ENCODE measurements around the gene BCL11B.

Gene BCL11B

DNA sequence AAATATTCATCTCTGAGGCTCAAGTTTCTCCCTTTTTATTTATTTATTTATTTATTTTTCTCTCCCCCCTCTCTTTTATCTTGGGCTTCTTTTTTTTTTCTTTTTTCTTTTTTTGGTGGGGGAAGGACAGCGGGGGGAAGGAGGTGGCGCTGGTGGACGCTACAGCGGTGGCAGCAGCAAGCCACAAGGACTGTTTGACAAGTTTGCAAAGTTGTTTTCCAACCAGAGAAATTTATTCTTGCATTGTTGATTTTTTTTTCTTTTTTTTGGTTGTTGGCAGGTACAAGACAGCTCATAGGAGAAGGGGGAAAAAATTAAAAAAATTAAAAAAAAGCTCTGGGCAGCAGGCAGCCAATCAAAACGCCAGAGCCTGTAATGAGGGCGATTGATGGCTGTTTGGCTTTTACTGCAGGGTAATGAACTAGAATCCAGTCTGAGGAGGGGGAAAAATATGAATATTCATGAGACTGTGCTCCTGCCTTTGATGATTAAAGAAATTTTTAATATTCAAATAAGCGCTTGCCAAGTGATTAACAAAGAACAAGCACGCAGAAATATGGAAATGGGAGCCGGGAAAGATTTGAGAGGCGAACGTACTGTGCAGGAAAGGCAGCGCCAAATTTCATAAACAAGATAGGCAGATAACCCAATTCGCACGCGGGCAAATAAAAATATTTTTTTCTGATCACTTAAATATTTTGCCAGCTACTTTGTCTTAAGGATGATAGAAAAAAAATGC lies 36.2 kb downstream of the BCL11B start:
- peak overlapping the region; percentile 36 for H3K4me3 ChIP-seq (ENCODE audit: extremely low read depth, insufficient read depth, low read length, poor library complexity, severe bottlenecking)
- no peaks in the 10 kb centered on the region for H3K36me3 ChIP-seq (ENCODE audit: control insufficient read depth, insufficient read depth, low read length)
- 51 to 58% methylated on average over 8 to 10 of the region's 15 CpGs for whole genome bisulfite sequencing, 2 experiments (ENCODE audit: insufficient coverage in 2 of 2)
- H3K9me3 ChIP-seq (ENCODE audit: control insufficient read depth, low read length), result no peaks in the 10 kb centered on the region
- peaks cover 47% of the 10 kb centered on the region for H3K4me1 ChIP-seq (ENCODE audit: control insufficient read depth, insufficient read depth, low read length, poor library complexity, severe bottlenecking)
- peak overlapping the region; percentile 93 for H3K27ac ChIP-seq (ENCODE audit: low read depth, low read length, severe bottlenecking)

DNA sequence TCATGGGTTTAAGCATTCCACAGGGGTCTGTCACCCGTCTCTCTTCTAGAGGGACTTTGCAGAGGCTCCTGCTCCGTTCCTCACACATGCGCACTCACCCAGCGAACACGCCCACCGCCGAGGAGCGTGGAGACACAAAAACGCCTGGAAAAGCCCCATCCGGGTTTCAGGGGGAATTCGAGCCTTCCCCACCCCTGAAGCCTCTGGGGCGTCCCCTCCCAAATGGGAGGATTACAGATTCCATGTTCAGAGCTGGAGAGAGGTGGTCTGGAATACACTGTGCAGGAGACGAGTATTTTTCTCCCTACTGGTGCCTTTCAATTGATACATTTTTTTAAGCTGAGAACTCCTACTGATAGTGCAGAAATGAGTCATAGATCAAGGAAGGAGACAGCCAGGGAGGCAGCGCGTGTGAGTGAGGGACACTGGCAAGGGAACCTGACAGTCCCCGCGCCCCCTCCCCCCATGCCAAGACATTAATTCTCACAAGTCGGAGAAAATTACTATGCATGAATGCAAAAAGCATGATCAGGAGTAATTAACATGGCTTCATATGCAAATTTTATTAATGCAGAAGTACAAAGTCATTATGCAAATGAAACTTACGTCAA lies 36.9 kb downstream of the BCL11B start:
- H3K27ac ChIP-seq (ENCODE audit: low read depth, low read length, severe bottlenecking), result peak overlapping the region; percentile 93
- H3K4me3 ChIP-seq (ENCODE audit: extremely low read depth, insufficient read depth, low read length, poor library complexity, severe bottlenecking), result peak overlapping the region; percentile 36
- WGBS, 2 experiments (ENCODE audit: insufficient coverage in 2 of 2), result 4 to 9% methylated on average over 8 to 9 of the region's 19 CpGs
- H3K4me1 ChIP-seq (ENCODE audit: control insufficient read depth, insufficient read depth, low read length, poor library complexity, severe bottlenecking), result peaks cover 46% of the 10 kb centered on the region
- no peaks in the 10 kb centered on the region for H3K36me3 ChIP-seq (ENCODE audit: control insufficient read depth, insufficient read depth, low read length)
- no peaks in the 10 kb centered on the region for H3K9me3 ChIP-seq (ENCODE audit: control insufficient read depth, low read length)

DNA sequence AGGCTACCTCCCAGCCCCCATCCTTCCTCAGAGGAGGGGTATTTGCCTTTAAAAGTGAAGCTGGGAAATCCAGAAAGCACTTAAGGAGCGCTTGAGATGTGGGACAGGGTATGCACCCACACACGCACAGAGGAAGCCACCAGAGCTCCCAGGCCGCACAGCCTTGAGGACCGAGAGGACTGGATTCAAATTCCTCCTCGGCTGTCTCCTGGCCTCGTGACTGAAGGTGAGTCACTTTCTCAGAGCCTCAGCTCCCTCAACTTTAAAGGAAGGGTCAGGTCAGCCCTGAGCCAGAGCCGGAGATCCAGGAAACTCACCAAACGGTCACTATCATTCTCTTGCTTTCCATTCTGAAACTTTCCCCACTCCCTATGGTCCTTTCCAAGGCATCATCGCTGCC lies 37.6 kb downstream of the BCL11B start:
- WGBS, 2 experiments (ENCODE audit: insufficient coverage in 2 of 2), result 55 to 61% methylated on average over 7 to 9 of the region's 9 CpGs
- peak overlapping the region; percentile 93 for H3K27ac ChIP-seq (ENCODE audit: low read depth, low read length, severe bottlenecking)
- no peak overlapping the region for H3K4me3 ChIP-seq (ENCODE audit: extremely low read depth, insufficient read depth, low read length, poor library complexity, severe bottlenecking)
- H3K4me1 ChIP-seq (ENCODE audit: control insufficient read depth, insufficient read depth, low read length, poor library complexity, severe bottlenecking), result peaks cover 53% of the 10 kb centered on the region
- no peaks in the 10 kb centered on the region for H3K9me3 ChIP-seq (ENCODE audit: control insufficient read depth, low read length)
- no peaks in the 10 kb centered on the region for H3K36me3 ChIP-seq (ENCODE audit: control insufficient read depth, insufficient read depth, low read length)

DNA sequence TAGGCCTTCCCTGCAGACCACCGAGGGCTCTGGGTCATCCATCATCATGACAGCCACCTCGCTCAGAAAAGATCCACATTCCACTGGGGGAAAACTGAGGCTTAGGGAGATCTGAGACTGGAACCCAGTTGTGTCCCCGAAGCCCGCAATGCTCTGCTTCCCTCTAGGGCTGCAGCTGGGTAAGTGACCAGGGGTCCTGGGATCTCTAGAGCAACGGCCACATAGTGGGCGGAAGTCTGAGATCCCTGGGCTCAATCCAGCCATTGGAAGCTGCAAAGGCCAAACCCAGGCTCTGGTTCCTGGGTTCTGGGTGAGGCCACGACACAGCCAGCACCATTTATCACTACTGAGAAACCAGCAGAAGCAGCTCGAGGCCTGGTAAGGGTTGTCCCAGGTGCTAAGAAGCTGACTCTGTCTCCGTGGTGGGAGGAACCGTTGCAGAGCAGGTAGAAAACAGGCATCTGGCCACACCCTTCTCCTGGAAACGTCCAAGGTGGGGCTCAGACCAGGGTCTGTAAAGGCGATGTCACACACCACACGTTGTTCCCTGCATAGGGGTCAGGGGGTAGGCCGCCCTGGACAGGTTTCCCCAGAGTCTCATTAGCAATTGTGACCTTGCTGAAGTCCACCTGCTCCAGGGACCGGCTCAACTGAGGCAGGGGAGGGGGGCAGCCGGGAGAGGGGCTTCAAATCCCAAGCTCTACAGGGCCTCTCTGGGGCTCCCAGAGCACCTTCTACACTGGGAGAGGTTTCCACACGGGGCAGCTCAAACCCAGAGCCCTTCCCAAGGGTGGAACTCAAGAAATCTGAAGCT lies 38.6 kb downstream of the BCL11B start:
- WGBS, 2 experiments (ENCODE audit: insufficient coverage in 2 of 2), result 83 to 87% methylated on average over 10 to 16 of the region's 17 CpGs
- Histone ChIP-seq H3K4me1 (ENCODE audit: control insufficient read depth, insufficient read depth, low read length, poor library complexity, severe bottlenecking) (peaks cover 53% of the 10 kb centered on the region), H3K4me3 (ENCODE audit: extremely low read depth, insufficient read depth, low read length, poor library complexity, severe bottlenecking) (no peak overlapping the region), H3K36me3 (ENCODE audit: control insufficient read depth, insufficient read depth, low read length) (no peaks in the 10 kb centered on the region), H3K9me3 (ENCODE audit: control insufficient read depth, low read length) (no peaks in the 10 kb centered on the region), H3K27ac (ENCODE audit: low read depth, low read length, severe bottlenecking) (peak overlapping the region; percentile 93)

DNA sequence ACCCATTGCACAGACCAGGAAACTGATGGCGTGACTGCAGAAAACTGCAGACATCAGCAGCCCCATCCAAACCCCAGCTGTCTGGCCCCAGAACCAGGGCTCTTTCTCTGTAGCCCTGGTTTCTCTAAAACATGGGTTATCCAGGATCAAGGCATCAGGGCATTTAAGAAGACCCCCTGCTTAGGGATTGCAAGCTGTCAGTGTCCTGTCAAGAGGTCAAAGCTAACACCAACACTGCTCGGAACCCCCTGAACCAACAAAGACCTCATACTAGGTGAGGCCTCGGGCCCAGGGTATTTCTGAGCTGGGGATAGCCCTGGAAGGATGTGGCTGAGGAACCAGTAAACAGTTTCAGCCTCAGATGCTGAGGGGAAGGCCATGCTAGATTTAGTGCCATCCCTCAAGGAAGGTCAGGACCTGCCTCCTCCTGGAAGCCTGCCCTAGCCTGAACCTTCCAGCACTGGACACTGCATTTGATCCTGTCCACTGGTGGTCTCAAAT lies 39.2 kb downstream of the BCL11B start:
- H3K9me3 ChIP-seq (ENCODE audit: control insufficient read depth, low read length), result no peaks in the 10 kb centered on the region
- no peak overlapping the region for H3K4me3 ChIP-seq (ENCODE audit: extremely low read depth, insufficient read depth, low read length, poor library complexity, severe bottlenecking)
- peaks cover 53% of the 10 kb centered on the region for H3K4me1 ChIP-seq (ENCODE audit: control insufficient read depth, insufficient read depth, low read length, poor library complexity, severe bottlenecking)
- no peak overlapping the region for H3K27ac ChIP-seq (ENCODE audit: low read depth, low read length, severe bottlenecking)
- H3K36me3 ChIP-seq (ENCODE audit: control insufficient read depth, insufficient read depth, low read length), result no peaks in the 10 kb centered on the region
- 82 to 86% methylated on average over 2 to 3 of the region's 3 CpGs for WGBS, 2 experiments (ENCODE audit: insufficient coverage in 2 of 2)

DNA sequence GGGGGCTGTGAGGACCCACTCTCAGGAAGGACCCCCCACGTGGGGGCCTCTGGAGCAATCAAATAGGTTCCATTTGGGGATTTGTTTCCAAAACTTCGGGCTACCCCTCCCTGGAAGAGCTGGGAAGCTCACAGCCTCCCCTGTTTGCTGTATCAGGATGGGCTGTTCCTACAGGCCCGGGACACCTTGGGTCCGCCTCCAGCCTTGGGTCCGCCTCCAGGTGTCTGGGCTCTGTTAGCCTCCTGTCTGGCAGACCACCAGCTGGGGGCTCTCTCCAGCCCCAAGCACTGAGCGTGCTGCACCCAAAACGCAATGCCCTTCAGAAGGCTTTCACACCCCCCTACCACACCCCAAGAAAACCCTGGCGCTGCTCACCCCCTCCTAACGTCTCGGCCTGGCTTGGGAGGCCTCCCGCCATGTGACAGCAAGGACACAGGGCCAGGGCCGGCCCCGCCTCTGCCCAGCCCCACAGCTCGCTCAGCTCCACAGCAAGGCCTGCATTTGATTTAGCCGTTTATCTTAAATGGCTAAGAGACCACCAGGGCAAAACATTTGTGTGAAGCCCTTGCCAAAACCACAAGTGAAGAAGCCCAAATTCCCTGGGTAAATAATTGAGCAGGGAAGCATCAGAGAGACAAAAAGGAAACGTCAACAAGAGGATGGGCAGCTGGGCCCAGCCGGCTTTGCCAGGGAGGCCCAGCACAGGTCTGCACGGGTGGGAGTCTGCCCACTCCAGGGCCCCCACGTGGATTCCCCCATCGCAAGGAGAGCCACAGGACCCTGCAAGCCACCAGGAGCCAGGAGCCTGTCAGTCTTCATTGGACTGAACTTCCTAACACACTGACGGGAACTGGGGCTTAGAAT lies 39.9 kb downstream of the BCL11B start:
- Histone ChIP-seq H3K9me3 (ENCODE audit: control insufficient read depth, low read length) (no peaks in the 10 kb centered on the region), H3K27ac (ENCODE audit: low read depth, low read length, severe bottlenecking) (peak overlapping the region; percentile 5), H3K36me3 (ENCODE audit: control insufficient read depth, insufficient read depth, low read length) (no peaks in the 10 kb centered on the region), H3K4me1 (ENCODE audit: control insufficient read depth, insufficient read depth, low read length, poor library complexity, severe bottlenecking) (peaks cover 53% of the 10 kb centered on the region), H3K4me3 (ENCODE audit: extremely low read depth, insufficient read depth, low read length, poor library complexity, severe bottlenecking) (peak overlapping the region; percentile 21)
- WGBS, 2 experiments (ENCODE audit: insufficient coverage in 2 of 2), result 29 to 38% methylated on average over 14 to 16 of the region's 21 CpGs

DNA sequence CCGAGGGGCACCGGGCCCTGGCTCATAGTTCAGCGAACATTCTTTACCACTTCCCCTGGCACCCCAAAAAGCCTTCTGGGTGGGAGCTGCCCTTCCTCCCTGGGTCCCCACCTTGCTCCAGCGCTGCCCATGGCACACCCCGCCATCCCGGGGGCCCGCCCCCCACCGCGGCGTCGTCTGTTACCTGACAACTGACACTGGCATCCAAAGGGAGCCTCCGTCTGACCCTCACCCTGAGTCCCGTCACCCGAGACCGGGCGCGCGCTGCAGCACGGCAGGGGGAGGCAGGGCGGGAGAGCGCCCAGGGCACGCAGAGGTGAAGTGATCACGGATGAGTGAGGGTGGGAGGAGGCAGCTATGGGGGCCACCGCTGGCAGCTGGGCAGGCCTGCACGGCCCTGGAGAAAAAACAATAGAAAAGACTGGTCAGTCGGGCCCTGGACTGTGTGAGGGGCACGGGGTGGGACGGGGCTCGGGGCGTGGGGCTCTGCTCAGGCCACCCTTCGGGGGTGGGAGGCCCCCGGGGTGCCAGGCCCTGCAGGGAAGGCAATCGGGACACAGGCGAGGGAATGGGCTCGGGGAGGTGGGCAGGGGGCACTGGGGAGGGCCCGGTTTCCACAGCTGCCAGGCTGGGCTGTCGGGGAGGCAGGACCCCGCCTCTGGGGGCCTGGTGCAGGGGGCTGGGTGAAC lies 40.7 kb downstream of the BCL11B start:
- Histone ChIP-seq H3K9me3 (ENCODE audit: control insufficient read depth, low read length) (no peaks in the 10 kb centered on the region), H3K4me3 (ENCODE audit: extremely low read depth, insufficient read depth, low read length, poor library complexity, severe bottlenecking) (peak overlapping the region; percentile 21), H3K36me3 (ENCODE audit: control insufficient read depth, insufficient read depth, low read length) (no peaks in the 10 kb centered on the region), H3K4me1 (ENCODE audit: control insufficient read depth, insufficient read depth, low read length, poor library complexity, severe bottlenecking) (peaks cover 51% of the 10 kb centered on the region), H3K27ac (ENCODE audit: low read depth, low read length, severe bottlenecking) (peak overlapping the region; percentile 5)
- 15 to 19% methylated on average over 22 to 30 of the region's 38 CpGs for WGBS, 2 experiments (ENCODE audit: insufficient coverage in 2 of 2)

DNA sequence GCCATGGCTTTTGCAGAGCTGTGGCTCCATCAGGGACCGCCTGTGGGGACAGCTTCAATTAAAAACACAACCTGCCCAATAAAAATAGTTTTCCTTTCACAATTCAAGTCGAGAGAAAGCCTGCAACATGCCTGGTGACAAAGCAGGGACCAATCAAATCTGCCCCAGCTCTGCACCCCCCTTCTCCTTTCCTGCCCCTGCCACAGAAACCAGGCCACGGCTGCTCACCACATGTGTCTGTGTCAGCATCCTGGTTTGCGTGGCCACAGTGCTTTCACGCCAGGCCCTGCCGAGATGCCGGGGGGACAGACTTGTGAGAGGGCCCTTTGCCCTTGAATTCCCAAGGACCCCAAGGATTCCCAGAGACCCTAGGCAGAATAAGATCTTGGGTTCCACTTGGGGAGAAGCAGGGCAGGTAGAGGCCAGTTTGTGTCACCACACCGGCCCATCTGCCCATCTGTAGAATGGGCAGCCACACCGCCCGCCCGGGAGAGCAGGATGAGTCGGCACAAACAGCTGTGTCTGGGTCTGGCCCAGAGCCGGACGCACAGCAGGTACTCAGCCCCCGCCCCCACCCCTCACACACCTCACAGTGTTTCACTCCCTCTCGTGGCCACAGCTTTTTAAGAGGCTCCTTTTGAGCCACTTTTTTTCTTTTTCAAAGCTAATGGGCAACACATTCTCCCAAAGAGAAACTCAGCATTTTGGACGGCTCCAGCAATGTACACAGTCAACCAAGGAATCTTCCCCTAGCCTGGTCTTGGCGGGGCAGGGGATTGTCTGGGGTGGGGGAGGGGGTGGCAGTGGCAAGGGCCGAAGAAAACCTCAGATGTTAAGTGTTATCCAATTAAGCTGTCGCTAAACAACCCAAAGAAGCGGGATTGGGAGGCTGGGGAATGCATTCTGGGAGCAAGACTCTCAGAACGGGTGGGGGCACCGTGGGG lies 41.5 kb downstream of the BCL11B start:
- Histone ChIP-seq H3K36me3 (ENCODE audit: control insufficient read depth, insufficient read depth, low read length) (no peaks in the 10 kb centered on the region), H3K4me3 (ENCODE audit: extremely low read depth, insufficient read depth, low read length, poor library complexity, severe bottlenecking) (peak overlapping the region; percentile 21), H3K9me3 (ENCODE audit: control insufficient read depth, low read length) (no peaks in the 10 kb centered on the region), H3K4me1 (ENCODE audit: control insufficient read depth, insufficient read depth, low read length, poor library complexity, severe bottlenecking) (peaks cover 43% of the 10 kb centered on the region), H3K27ac (ENCODE audit: low read depth, low read length, severe bottlenecking) (peak overlapping the region; percentile 36)
- 55 to 63% methylated on average over 14 to 15 of the region's 23 CpGs for WGBS, 2 experiments (ENCODE audit: insufficient coverage in 2 of 2)

DNA sequence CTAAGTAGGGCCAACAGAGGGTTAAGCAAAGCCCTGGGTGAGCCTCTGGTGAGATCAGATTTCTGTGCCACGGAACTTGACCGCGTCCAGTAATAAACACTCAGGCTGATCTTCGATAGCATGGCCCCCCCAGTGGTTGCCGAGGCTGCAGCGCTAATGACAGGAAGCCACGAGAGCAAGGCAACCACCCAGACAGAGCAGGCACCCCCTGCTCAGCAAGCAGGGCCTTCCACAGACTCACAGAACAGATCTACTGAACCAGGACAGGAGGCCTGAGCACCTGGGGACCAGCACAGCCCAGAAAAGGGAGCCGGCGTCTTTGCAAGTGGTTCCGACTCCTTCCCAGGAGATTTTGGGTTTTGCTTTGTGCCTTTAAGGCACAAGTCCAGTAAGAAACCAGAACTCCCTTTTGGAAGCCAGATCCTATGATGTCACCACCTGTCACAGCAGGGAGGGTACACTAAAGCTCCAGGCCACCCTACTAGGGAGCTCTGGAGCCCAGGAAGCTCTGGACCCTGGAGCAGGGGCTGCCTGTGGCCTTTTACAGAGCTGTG lies 42.3 kb downstream of the BCL11B start:
- 74 to 80% methylated on average over 10 of the region's 10 CpGs for WGBS, 2 experiments (ENCODE audit: insufficient coverage in 2 of 2)
- Histone ChIP-seq H3K9me3 (ENCODE audit: control insufficient read depth, low read length) (no peaks in the 10 kb centered on the region), H3K36me3 (ENCODE audit: control insufficient read depth, insufficient read depth, low read length) (no peaks in the 10 kb centered on the region), H3K4me1 (ENCODE audit: control insufficient read depth, insufficient read depth, low read length, poor library complexity, severe bottlenecking) (peaks cover 39% of the 10 kb centered on the region), H3K4me3 (ENCODE audit: extremely low read depth, insufficient read depth, low read length, poor library complexity, severe bottlenecking) (no peak overlapping the region), H3K27ac (ENCODE audit: low read depth, low read length, severe bottlenecking) (peak overlapping the region; percentile 41)
